ENCODE results near the gene SPATA6L. TPM values are rescaled to one million over a fixed set of nuclear protein-coding genes. Genes with fewer than 3 reads are reported as not detected.

The SPATA6L gene
- total RNA-seq, 1 experiment from 2014 or later, result 2.4 TPM

- Mint-ChIP-seq H3K27ac (ENCODE audit: unreplicated experiment) (peak overlapping the region; percentile 63), H3K27me3 (ENCODE audit: insufficient read depth, unreplicated experiment) (no peaks in the 10 kb centered on the region), H3K4me3 (ENCODE audit: unreplicated experiment) (peak overlapping the region; percentile 75), H3K9me3 (ENCODE audit: unreplicated experiment) (no peaks in the 10 kb centered on the region), H3K36me3 (ENCODE audit: insufficient read depth, unreplicated experiment) (no peaks in the 10 kb centered on the region), H3K4me1 (ENCODE audit: low read depth, unreplicated experiment) (peaks cover 9% of the 10 kb centered on the region)
- ChIA-PET CTCF (interaction anchor here (0.6 to 1.6 kb wide), 4 partner anchors 15 to 78 kb away, joined by 3 to 7 read pairs (median 6); partner anchors contain the start of genes AK3 and CDC37L1), POLR2A (no interaction called here)
- H3K4me1 ChIP-seq, result peaks cover 15% of the 10 kb centered on the region; the same call in 1 of the 2 replicates
- no peaks in the 10 kb centered on the region for H3K36me3 ChIP-seq (ENCODE audit: control insufficient read depth, insufficient read depth, low read length)
- no TSS peak for BruUV-seq (replicated peaks)
- DNase-seq, result no peak
- no peaks in the 10 kb centered on the region for H3K9me3 ChIP-seq
- H3K4me3 ChIP-seq (ENCODE audit: low read depth, low read length), result peak overlapping the region; percentile 79
- H3K27me3 ChIP-seq (replicated peaks; ENCODE audit: control insufficient read depth, insufficient read depth, low read length), result no peaks in the 10 kb centered on the region
- intact Hi-C loops (cut with micrococcal nuclease; ENCODE audit: unreplicated experiment), result loop anchor here (1.0 to 10.0 kb wide), 4 partner anchors 16 to 322 kb away; partner anchors contain the start of genes AK3, CDC37L1, JAK2 and RCL1
- no peak for TF ChIP-seq CTCF (IDR thresholded peaks at IDR 0.05; ENCODE audit: insufficient read depth in 1 of 2, low read depth in 1 of 2, low read length in 1 of 2, severe bottlenecking in 1 of 2, unreplicated experiment in 1 of 2)
Observed at GRCh38 chr9:4662989-4663792, 3.1 kb downstream of the SPATA6L start.

GRCh38 chr9:4662108-4662988, 3.9 kb downstream of the SPATA6L start, which contains the start of gene PLPP6:
Gene PLPP6, plus strand, starts transcription at chr9:4662294. Its CDS starts 82 bp downstream, at chr9:4662376.
- peaks cover 22% of the 10 kb centered on the region; the same call in 1 of the 2 replicates for H3K4me1 ChIP-seq
- peak; percentile 22 to 65 for TF ChIP-seq CTCF (IDR thresholded peaks at IDR 0.05; ENCODE audit: insufficient read depth in 1 of 2, low read depth in 1 of 2, low read length in 1 of 2, severe bottlenecking in 1 of 2, unreplicated experiment in 1 of 2)
- POLR2A ChIA-PET, result interaction anchor here (0.7 kb wide), 1 partner anchor 27 kb away, joined by 13 read pairs; no protein-coding TSS in a partner anchor

More at GRCh38 chr9:4662108-4662988, 3.9 kb downstream of the SPATA6L start, which contains the start of gene PLPP6:
- Histone ChIP-seq H3K4me3 (ENCODE audit: low read depth, low read length) (peak within 1 kb of the TSS; percentile 79), H3K36me3 (ENCODE audit: control insufficient read depth, insufficient read depth, low read length) (no peaks in the 10 kb centered on the region), H3K9me3 (no peaks in the 10 kb centered on the region), H3K27me3 (replicated peaks; ENCODE audit: control insufficient read depth, insufficient read depth, low read length) (no peaks in the 10 kb centered on the region)
- Mint-ChIP-seq H3K36me3 (ENCODE audit: insufficient read depth, unreplicated experiment) (no peaks in the 10 kb centered on the region), H3K27ac (ENCODE audit: unreplicated experiment) (peak within 1 kb of the TSS; percentile 63), H3K9me3 (ENCODE audit: unreplicated experiment) (no peaks in the 10 kb centered on the region), H3K4me1 (ENCODE audit: low read depth, unreplicated experiment) (peaks cover 16% of the 10 kb centered on the region), H3K27me3 (ENCODE audit: insufficient read depth, unreplicated experiment) (no peaks in the 10 kb centered on the region), H3K4me3 (ENCODE audit: unreplicated experiment) (peak within 1 kb of the TSS; percentile 75)
- DNase-seq, result peak; percentile 89 to 90
- intact Hi-C loops (cut with micrococcal nuclease; ENCODE audit: unreplicated experiment), result loop anchor here (1.0 to 10.0 kb wide), 4 partner anchors 17 to 322 kb away; partner anchors contain the start of genes AK3, CDC37L1, JAK2 and RCL1
- CTCF ChIA-PET, result interaction anchor here (0.6 to 1.6 kb wide), 4 partner anchors 16 to 78 kb away, joined by 3 to 7 read pairs (median 6); partner anchors contain the start of genes AK3 and CDC37L1
- BruUV-seq (replicated peaks), result no TSS peak

Measured in Caco-2 (cell line).